Upper lobe of right lung (tissue), 1 donor: ENCODE data around the gene HAL. TPM values are rescaled to one million over a fixed set of nuclear protein-coding genes. Genes with fewer than 3 reads are reported as not detected.

Experiments used
- ATAC-seq: fragments of 200-7000 bp; cut with Tn5 transposase; one replicate; pipeline ENCODE4 v1.9.1; 2020; ENCODE audit warnings: mild to moderate bottlenecking, moderate library complexity
- DNase-seq: peaks from one replicate; pipeline ENCODE4 v3.0.0-alpha.2; 2020
- H3K27ac ChIP-seq: fragments of 200-600 bp; one replicate; pipeline ENCODE4 v1.8.0; 2022
- H3K27me3 ChIP-seq: fragments of 200-600 bp; one replicate; pipeline ENCODE4 v1.8.0; 2022; ENCODE audit warnings: mild to moderate bottlenecking
- H3K36me3 ChIP-seq: fragments of 200-600 bp; one replicate; pipeline ENCODE4 v1.8.0; 2022
- H3K4me1 ChIP-seq: fragments of 200-600 bp; one replicate; pipeline ENCODE4 v1.8.0; 2022
- H3K4me3 ChIP-seq: fragments of 200-600 bp; one replicate; pipeline ENCODE4 v1.8.0; 2022; ENCODE audit warnings: mild to moderate bottlenecking
- H3K9me3 ChIP-seq: fragments of 200-600 bp; one replicate; pipeline ENCODE4 v1.8.0; 2022
- CTCF ChIP-seq: fragments of 200-600 bp; IDR thresholded peaks from one replicate; pipeline ENCODE4 v1.8.0; 2022; ENCODE audit warnings: antibody characterized with exemption
- intact Hi-C: fragments of 100-400 bp; cut with DNase I; formaldehyde crosslinking; loops from one replicate; pipeline ENCODE4 v1.11.0; 2022
- total RNA-seq: library from RNA; stranded (reverse); fragmentation: NEBNext Ultra II Directional; extraction: Animal tissue kit (Norgen Biotek cat#: 25700); gene quantifications from one replicate; pipeline ENCODE4 v1.2.1, GENCODE V29; 2021
- donor health status: DM: no; HTN: yes; CAD: no; lungs with severe emphysema.

HAL gene
- total RNA-seq, 1 donor from 2014 or later = 6.2 TPM

DNA sequence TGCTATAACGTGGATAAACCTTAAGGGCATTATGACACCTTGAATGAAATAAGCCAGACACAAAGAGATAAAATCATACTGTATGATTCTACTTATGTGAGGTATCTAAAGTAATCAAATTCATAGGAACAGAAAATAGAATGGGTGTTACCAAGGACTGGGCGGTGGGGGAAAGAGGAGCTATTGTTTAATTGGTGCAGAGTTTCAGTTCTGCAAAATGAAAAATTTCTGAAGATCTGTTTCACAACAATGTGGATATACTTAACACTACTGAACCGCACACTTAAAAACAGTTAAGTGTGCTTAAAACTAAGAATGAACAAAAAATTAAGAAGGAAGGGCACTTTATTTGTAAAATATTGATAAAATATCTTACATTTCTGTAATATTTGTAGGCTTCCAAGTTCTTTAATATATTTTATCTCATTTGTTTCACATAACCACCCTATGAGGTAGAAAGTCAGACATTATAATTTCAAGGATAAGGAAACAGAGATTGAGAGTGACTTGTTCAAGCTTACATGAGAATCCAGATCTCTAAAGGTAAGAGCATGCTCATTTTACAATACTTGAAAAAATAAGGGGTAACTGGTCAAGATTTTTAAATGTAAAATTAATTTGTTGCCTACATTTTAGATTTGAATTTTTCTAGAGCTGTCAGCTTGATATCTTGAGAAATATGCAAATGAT, 24.3 kb upstream of the HAL start:
- intact Hi-C loops = no loop called here
- H3K4me1 ChIP-seq = peaks cover 16% of the 10 kb centered on the region
- no peak for TF ChIP-seq CTCF
- H3K36me3 ChIP-seq = peaks cover 82% of the 10 kb centered on the region
- H3K9me3 ChIP-seq = no peaks in the 10 kb centered on the region
- no peaks in the 10 kb centered on the region for H3K27me3 ChIP-seq
- no peak overlapping the region for H3K27ac ChIP-seq
- DNase-seq = no peak
- peak; percentile 73 for ATAC-seq
- H3K4me3 ChIP-seq = no peak overlapping the region

DNA sequence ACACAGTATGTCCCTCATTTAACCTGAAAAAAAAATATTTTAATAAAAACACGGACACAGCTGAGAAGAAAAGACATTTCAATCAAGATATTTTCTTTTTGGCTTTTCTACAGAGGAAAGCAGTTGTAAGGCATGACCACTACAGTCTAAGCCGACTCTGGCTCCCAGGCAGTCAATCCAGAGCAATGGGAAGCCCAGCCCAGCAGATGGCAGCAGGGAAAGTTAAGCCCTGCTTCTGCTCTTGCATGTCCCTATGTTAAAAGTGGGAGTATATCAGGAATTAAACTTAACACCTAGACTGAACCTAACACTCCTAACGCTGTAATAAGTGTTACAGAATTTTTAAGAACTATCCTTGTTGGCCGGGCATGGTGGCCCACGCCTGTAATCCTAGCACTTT, 19.5 kb upstream of the HAL start:
- intact Hi-C loops = no loop called here
- H3K36me3 ChIP-seq = peaks cover 93% of the 10 kb centered on the region
- DNase-seq (no peak), ATAC-seq (peak; percentile 73)
- no peaks in the 10 kb centered on the region for H3K9me3 ChIP-seq
- H3K4me3 ChIP-seq = no peak overlapping the region
- no peak overlapping the region for H3K27ac ChIP-seq
- peak; percentile 36 for TF ChIP-seq CTCF
- H3K4me1 ChIP-seq = peaks cover 13% of the 10 kb centered on the region
- H3K27me3 ChIP-seq = no peaks in the 10 kb centered on the region

- intact Hi-C loops = no loop called here
- ATAC-seq = no peak
- Histone ChIP-seq H3K9me3 (no peaks in the 10 kb centered on the region), H3K27me3 (no peaks in the 10 kb centered on the region), H3K27ac (no peak overlapping the region), H3K4me1 (peaks cover 9% of the 10 kb centered on the region), H3K36me3 (peaks cover 93% of the 10 kb centered on the region), H3K4me3 (no peak overlapping the region)
- no peak for DNase-seq
- TF ChIP-seq CTCF = no peak
Measured at GRCh38 chr12:96014943-96015599, 18.9 kb upstream of the HAL start.

GRCh38 chr12:96007729-96008128, 11.6 kb upstream of the HAL start:
- H3K27ac ChIP-seq = no peak overlapping the region
- no peak for TF ChIP-seq CTCF
- H3K4me3 ChIP-seq = no peak overlapping the region
- no peaks in the 10 kb centered on the region for H3K27me3 ChIP-seq
- ATAC-seq (no peak), DNase-seq (no peak)
- H3K36me3 ChIP-seq = peaks cover 100% of the 10 kb centered on the region
- no peaks in the 10 kb centered on the region for H3K9me3 ChIP-seq
- intact Hi-C loops = no loop called here
- no peaks in the 10 kb centered on the region for H3K4me1 ChIP-seq

- Histone ChIP-seq H3K36me3 (peaks cover 100% of the 10 kb centered on the region), H3K4me3 (no peak overlapping the region), H3K4me1 (no peaks in the 10 kb centered on the region), H3K27ac (no peak overlapping the region), H3K27me3 (no peaks in the 10 kb centered on the region), H3K9me3 (no peaks in the 10 kb centered on the region)
- intact Hi-C loops = no loop called here
- no peak for DNase-seq
- no peak for ATAC-seq
- TF ChIP-seq CTCF = no peak
Measured at GRCh38 chr12:96006727-96007126, 10.6 kb upstream of the HAL start.
